GM12891 (cell line): ENCODE measurements around the gene KCNJ1.

Experiments
- PAX5 ChIP-seq: IDR thresholded peaks from 2 replicates; pipeline ENCODE4 v1.6.1; 2011; ENCODE audit warnings: low read length, moderate library complexity, mild to moderate bottlenecking; ENCODE audit not compliant: insufficient read depth, severe bottlenecking
- POLR2A ChIP-seq: IDR thresholded peaks from 2 replicates; pipeline ENCODE4 v1.6.1; 2011; ENCODE audit warnings: low read depth, low read length, control low read depth
- POLR2AphosphoS5 ChIP-seq: IDR thresholded peaks from 2 replicates; pipeline ENCODE4 v1.6.1; 2011; ENCODE audit warnings: low read depth, low read length, control low read depth
- POU2F2 ChIP-seq: IDR thresholded peaks from 2 replicates; pipeline ENCODE4 v1.6.1; 2011; ENCODE audit warnings: low read depth, mild to moderate bottlenecking, control low read depth, low read length, moderate library complexity
- SPI1 ChIP-seq: IDR thresholded peaks from 2 replicates; pipeline ENCODE4 v1.6.1; 2011; ENCODE audit warnings: low read depth, low read length, control low read depth
- TAF1 ChIP-seq: IDR thresholded peaks from 2 replicates; pipeline ENCODE4 v1.6.1; 2011; ENCODE audit warnings: low read depth, low read length, control low read depth

DNA sequence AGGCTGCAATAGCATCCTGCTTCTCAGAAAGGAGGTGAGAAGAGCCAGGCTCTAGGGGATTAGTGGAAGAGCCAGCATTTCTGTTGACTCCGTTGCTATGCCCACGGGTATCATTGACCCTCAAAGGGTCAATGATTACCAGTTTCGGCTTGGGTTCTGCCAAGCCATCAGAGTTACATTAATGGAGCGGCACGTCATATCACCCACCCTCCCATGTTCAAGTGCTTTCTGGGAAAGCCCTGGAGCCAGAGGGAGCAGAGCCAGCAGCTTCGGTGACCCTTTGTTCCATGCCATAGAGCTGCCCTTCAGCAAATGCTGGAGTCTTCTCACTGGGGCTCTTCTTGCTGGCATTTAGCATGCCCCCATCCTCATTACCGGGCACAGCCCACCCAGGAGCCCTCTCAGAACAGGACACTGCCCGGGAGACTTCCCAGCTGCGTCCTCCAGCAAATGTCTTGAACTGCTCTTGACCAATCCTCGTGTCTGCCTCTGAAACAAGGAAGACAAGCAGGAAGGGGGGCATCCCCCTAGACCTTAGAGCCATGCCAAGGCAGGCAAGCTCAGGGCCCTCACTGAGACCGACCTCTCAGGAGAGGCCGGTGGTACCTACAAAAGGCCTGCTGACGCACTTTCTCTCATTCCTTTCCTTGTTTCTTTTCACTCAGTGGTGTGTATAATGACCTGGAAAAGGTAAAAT is 14.6 kb downstream of the KCNJ1 start:
- TF ChIP-seq SPI1 (no peak), POLR2AphosphoS5 (no peak), POLR2A (no peak), TAF1 (no peak), POU2F2 (no peak), PAX5 (no peak)
